T-helper 1 cell treated with Interleukin-12 subunit alpha and Interleukin-12 subunit beta and Interleukin-4 antibody, amounts not matched to agents 30 ng/mL and 1 ng/mL, for 36 hours (primary cell): ENCODE results near the gene HDDC2. TPM values are rescaled to one million over a fixed set of nuclear protein-coding genes. Genes with fewer than 3 reads are reported as not detected.

Experiments used
- intact Hi-C: fragments of 100-400 bp; cut with micrococcal nuclease; formaldehyde crosslinking; loops from one replicate; pipeline ENCODE4 v1.15.1; 2024
- total RNA-seq: library from RNA; stranded (reverse); gene quantifications from 2 replicates; pipeline ENCODE4 v1.2.3, GENCODE V29; 2022

Gene HDDC2
- total RNA-seq, 1 donor from 2014 or later, result 52.4 TPM

- intact Hi-C loops, result no loop called here
Measured at GRCh38 chr6:125245109-125245508, 56.7 kb downstream of the HDDC2 start.

DNA sequence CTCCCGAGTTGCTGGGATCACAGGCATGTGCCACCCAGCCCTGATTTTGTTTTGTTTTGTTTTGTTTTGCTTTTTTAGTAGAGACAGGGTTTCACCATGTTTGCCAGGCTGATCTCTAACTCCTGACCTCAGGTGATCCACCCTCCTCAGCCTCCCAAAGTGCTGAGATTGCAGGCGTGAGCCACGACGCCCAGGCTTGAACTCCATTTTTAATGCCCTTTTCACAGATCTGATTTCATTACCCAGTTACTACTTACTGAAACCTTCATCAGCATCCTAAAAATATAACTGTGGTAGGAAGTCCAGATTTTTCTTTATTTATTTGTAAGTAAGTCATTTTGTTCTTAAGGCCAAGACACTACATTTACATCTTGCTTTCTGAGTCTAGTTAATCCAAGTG is 64.0 kb downstream of the HDDC2 start:
- intact Hi-C loops, result no loop called here

DNA sequence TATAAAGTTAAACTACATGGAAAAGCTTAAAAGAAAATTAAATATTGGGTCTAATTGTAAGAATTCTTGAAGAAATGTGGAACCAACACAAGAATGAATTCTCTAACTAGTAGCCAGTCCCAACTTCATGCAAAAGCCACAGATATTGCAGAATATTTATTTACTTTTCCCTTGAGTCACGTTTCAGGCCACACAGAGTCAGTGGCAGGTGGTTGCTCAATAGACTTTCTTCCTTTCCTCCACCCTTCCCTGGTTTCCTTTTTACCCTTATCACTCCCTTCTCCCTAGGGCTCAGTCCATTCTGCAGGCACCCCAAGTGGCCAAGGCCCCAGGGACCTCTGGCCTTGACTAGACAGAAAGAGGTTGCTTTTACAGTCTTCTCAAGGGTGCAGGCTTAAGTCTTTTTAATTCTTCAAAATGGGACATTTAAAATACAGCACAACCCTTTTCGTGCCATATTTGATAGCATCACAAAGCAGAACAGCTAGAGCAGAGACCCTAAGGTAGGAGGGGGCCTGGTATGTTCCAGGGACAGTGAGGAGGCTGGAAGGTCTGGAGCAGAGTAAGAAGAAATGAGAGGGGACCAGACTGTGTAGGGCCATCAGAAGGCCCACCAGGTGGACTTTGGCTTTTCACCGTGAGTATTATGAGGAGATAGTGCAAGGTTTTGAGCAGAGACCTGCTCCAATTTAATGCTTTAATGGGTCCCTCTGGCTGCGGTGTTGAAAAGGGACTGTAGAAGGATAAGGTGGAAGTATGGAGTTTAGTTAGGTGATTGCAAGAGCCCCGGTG is 65.0 kb downstream of the HDDC2 start:
- intact Hi-C loops, result no loop called here

GRCh38 chr6:125233202-125233601 is 68.6 kb downstream of the HDDC2 start:
- intact Hi-C loops, result no loop called here

DNA sequence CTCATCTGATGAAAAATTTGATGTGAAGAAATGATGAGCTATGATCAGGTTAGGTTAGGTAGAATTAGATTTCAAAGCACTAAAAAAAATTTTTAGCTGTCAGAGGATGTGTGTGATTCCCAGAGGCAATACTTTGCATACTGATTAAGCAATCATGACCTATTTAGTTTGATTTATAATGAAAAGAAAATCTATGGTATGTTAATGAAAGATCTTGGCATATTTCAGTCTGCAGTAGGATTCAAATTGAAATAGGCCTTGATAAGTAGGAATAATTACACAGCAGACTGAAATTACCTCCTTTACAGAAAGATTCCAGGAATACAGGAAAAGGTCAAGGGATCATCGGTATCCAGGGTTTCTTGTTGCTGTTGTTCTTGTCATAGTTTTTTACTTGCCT is 69.3 kb downstream of the HDDC2 start:
- intact Hi-C loops, result no loop called here

DNA sequence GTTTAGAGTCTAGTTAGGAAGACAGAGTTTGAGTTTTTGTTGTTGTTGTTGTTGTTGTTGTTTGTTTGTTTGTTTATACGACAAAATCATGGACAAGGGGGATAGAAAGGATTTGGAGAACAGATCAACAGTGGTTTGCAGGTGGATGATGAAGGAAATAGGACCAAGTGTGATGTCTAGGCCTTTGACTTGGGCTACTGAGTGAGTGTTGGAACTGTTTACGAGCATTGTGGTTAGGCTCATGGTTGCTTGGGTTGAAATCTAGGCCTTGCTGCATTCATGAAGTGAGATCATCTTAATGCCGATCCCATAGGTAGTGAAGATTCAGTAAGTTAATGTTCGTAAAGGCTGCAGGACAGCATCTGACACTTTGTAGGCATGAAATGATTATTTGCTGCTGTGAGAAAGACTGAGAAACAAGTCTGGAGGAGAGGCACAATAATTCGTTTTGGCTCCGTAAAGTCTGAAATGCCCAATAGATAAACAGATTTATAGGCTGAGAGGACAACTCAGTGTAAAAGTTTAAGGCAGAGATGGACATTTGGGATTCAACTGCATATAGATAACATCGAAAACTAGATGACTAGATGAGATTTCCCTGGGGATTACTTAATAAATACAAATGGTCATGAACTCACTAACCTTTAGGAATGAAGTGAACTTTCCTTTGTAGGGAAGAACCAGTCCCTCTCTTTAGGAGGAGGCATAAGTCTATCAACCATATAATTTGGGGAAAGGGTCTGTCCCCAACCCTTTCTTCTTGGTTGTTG is 70.0 kb downstream of the HDDC2 start:
- intact Hi-C loops, result no loop called here

DNA sequence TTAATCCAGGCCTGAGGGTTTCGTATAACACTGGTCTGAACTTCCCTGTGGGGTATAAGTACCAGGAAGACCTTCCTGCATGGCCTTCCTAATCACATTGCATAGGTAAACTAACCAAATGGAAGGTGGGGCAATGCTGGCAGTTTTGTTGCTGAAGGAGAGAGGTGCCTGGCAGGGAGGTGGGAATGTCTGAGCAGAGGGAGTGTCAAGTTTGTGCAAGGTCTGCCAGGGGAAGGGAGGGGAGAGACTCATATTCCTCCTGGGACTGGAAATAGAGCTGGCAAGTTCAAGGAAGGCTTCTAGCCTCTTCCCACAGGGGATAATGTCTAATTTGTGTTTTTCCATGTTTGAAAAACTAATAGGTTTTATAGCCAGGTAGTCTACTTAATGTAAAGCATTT is 70.6 kb downstream of the HDDC2 start:
- intact Hi-C loops, result no loop called here

DNA sequence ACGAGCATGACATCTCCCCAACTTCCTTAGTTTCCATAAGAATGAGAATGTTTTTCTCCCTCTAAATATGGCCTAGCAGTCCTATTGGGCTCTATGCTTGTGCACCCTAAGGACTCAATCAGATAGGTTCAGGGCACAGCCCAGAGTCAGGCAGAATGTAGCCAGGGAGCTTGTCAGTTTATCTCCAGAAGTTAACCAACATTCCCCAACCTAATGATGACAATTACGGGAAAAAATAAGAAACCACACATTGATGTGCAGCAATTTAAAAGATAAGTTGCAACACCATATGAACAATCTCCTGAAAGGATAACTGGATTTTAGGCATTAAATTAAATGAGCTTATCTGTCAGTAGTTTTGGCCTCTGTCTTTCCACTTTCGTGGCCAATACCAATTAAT is 71.1 kb downstream of the HDDC2 start:
- intact Hi-C loops, result no loop called here

DNA sequence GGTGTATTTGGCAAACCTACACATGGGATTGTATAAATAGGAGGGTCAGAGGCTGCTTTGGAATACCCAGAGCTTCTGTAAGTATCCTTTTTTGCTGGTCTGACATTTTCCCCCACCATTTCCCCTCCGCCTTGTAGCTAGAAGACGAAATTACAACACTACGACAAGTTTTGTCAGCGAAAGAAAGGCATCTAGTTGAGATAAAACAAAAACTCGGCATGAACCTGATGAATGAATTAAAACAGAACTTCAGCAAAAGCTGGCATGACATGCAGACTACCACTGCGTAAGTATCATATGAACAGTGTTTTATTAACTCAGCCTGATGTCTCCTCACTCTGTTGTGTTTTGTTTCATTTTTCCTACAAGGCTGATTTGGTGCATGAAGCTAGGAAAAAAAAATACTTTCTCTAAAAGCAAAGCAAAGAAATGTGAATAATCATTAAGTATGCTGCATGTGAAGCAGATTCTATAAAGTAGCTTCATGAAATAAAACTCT is 72.7 kb downstream of the HDDC2 start:
- intact Hi-C loops, result no loop called here

- intact Hi-C loops, result no loop called here
Measured at GRCh38 chr6:125227244-125227643, 74.5 kb downstream of the HDDC2 start.

Other genes with a start within 250 kb of the HDDC2 start
- gene TPD52L1, start 148.2 kb downstream of the HDDC2 start, total RNA-seq, result not detected in 2 replicates